GM19025 (cell line): ENCODE results near the gene KIAA1328.
A peak's percentile ranks its signal among the peaks of the same experiment; 100 is the strongest.
"Not testable (repeated sequence)": the region's sequence is repeated elsewhere in the genome, so short reads cannot be mapped to it uniquely, and the experiment has no call there.

Source experiments
- ATAC-seq: cut with Tn5 transposase; IDR thresholded peaks from one replicate; pipeline ENCODE4 v1.9.1; 2021; ENCODE audit warnings: mild to moderate bottlenecking, low read depth, moderate library complexity; ENCODE audit not compliant: unreplicated experiment

Gene KIAA1328

DNA sequence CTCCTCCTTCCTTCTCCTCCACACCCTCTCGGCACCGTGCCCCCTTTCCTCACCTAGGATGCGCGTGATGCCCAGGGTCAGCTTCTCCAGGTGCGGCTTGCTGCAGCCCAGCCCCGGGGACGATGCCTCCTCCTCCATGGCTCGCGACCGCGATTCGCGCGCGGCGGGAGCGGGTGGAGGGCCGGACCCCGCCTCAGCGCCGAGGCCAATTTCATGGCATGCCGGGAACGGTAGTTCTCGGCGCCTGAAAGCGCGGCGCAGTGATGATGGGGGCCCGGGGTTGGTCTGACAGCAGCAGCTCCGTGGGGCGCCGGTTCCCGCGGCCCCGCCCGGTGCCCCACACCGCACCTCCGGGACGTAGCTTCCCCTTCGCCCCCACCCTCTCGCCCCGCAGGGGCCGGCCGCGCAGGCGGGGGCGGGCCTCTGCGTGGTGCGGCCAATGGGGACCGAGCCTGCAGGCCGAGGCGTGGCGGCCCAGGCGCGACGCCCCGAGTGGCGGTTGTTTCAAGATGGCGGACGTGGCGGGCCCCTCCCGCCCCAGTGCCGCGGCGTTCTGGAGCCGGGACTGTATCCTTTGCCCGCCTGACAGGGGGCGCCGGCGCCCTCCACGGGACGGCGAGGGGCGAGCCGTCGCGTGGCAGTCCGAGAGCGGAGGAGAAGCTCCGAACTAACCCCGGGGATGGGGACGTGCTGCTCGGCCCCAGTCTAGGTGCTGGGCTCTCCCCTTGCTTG lies at the start of gene KIAA1328, which contains the start of gene TPGS2:
TSS of gene KIAA1328 (plus strand) at position 498 of the 732 bp plus-strand sequence. CDS start at position 510, 12 bp downstream.
TSS of gene TPGS2 (minus strand) at position 373 of the 732 bp plus-strand sequence. CDS start at position 138, 235 bp downstream.
- peak; percentile 93 for ATAC-seq

DNA sequence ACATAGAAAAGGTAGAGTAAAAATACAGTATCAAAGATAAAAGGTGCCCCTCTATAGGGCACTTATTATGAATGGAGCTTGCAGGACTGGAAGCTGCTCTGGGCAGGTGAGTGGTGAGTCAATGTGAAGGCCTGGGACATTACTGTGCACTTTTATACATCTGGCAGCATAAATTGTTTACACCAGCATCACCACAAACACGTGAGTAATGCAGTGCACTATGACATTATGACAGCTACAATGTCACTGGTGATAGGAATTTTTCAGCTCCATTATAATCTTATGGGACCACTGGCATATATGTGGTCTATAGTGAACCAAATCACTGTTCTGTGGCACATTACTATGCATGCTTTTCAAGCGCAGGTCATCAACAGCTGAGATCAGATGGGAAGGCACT lies 48.2 kb upstream of the KIAA1328 start:
- no peak for ATAC-seq

DNA sequence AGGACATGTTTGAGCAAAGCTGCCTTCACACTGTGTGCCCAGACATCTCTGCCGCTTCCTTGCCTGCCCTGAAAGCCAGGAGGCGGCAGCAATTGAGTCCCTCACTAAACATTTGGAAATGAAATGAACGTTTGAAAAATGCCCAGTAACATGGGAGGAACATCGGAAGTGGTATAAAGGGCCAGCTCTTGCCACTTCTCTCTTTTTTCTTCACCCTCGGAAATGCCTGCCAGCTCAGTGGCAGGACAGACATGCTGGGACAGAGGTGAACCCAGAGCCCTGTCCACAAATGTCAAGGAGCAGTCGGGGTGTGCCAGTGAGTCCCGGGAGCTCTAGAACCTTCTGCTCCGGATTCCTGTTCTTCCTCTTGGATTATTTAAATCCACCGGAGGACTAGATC lies 46.2 kb upstream of the KIAA1328 start:
- ATAC-seq = no peak

DNA sequence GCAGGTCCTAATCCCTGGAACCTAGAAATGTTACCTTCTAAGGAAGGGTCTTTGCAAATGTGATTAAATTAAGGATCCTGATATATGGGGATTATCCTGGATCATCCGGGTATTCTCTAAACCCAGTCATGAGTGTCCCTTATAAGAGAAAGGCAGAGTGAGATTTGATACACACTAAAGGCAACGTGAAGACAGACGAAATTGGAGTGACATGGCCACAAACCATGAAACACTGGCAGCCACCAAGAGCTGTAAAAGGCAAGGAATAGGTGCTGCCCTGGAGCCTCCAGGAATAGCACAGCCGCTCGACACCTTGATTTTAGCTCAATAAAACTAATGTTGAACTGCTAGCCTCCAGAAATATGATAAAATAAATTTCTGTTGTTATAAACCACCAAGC lies 45.1 kb upstream of the KIAA1328 start:
- no peak for ATAC-seq

DNA sequence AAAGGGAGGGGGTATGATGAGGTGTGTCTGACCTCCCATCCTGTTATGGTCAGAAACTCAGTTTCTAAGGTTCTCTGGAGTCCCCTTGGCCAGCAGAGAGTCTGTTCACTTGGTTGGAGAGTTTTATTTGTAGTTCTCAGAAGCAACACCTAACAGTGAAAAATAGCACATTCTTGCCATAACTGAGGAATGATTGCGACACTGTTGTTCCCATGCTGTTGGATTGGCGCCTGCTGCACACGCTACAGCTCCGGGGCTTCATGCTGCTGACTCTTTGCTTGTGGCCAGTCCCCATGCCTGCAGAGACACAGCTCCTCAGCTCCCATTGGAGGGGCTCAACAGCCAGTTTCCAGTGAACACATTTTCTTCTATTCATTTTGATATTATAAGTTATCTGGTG lies 42.2 kb upstream of the KIAA1328 start:
- no peak for ATAC-seq

DNA sequence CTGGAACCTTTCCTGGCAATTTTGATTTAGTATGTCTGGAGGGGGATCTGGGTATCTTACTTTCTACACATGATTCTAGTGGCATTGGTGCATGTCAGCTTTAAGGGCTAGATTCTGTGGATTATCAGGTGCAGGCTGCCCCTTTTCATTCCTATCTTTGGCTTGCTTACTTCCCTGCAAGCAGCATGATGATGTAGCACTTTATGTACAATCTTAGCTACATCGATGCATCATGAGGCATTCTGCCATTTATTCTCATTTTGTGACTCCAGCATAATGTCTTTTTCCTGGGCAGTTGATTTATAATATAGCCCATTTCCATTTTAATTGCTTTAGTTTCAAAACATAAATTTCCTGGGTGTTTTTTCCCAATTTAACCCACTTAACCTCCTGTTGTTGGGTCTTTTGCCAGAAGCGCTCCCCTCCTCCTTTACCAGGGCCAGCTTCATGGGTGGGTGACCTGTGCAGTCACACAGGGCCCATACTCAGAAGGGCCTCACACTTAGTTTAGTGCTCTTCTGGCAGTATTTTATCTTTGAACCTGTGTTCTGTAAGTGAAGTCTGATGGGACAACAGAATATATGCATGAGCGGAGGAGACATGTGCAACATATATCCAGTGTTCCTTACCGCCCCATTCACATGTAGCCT lies 36.2 kb upstream of the KIAA1328 start:
- ATAC-seq = no peak

DNA sequence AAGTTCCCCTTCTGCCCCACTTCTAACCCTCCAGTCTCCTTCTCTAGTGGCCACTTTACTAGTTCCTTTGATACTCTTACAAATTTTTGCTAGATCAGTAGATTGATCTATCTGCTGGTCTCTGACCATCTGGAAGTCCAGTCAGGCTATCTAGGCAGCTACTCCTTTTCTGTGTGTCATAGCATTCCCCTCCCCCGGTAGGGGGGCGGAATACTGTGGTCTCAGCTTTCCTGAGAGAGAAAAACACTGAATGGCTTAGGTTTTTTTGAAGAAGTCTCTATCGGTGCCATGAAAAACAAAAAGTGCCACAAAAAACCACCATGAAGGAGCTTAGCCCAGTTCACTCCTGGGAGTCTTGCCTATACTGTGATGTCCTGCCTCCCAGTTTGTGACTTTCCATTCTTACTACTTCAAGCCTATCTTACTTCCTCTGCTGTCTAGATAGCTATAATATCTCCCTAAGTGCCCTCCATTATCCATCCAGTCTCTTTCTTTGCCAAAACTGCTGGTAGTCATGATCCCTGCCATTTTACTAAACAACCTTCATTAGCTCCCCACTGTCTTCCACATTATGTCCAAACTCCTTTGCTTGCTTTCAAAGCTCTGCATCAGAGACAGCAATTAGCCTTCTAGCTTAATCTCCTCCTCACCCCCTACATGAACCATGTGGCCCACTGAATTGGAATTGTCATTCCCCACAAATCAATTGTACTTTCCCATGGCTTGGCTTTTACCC lies 30.0 kb upstream of the KIAA1328 start:
- ATAC-seq = no peak

DNA sequence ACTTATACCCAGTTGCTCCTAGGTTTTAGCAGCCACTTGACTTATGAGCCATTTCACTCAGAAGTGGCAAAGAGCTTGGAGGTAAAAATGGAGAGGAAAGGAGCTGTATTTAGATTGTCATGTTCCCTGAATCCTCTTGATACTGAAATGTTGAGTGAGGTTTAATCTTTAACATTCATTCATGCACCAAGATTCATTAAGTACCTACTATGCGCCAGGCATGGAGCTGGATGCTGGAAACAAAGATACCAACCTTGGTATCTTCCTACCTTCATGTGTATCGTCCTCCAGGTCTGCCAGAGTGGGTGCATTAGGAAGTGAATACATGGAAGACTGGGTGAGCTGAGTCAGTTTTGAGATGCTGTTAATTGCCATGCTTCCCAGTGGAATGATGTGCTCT lies 23.8 kb upstream of the KIAA1328 start:
- ATAC-seq = no peak

DNA sequence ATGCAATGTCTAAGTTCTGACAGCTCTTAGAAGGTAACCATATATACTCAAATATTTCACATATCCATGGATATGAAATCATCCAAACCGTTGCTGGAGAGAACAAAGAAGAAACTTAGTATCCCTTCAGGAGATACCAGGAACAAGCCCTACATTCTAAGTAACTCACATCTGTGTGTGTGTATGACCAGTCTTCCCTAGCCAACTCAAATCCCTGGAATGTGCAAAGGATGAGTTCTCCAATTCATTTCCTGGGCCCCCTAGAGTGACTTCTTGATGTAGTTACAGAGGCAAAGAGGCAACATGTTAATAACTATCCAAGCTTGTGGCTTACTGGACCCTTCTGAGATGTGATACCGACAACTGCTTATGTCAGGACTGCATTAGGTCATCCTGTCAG lies 20.2 kb upstream of the KIAA1328 start:
- no peak for ATAC-seq

DNA sequence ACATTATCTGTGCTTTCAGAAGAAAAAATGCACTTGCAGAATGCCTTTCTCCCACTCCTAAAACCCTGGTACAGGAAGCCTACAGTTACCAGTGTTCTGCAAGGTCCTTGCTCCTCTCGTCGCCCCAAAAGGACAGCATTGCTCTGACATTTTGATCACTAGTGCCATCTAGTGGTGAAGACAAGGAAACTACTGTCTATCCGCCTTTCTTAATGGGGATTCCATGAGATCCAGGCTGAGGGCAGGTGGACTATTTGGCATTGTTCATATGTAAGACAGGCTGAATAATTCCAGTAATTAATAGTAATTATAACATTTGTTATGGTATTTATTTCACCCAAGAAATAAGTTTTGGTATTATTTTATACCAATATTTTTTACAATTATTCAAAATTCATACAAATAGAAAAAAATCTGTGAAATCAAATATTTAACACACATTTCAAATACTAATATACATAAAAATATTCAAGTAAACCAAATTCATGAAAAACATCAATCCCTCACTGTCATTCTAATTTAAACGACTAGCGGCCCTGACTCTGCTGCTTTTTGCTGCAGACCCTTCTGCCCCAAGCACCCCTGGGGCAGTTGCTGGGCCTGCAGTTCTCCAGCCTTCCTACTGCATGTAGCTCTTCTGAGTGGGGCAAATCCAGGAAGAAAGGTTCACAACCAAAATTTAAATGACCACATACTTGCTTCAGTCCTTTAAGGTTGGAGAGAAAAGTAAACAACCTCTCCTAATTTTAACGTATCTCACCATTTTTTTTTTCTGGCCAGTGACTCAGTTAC lies 19.1 kb upstream of the KIAA1328 start:
- peak; percentile 96 for ATAC-seq

DNA sequence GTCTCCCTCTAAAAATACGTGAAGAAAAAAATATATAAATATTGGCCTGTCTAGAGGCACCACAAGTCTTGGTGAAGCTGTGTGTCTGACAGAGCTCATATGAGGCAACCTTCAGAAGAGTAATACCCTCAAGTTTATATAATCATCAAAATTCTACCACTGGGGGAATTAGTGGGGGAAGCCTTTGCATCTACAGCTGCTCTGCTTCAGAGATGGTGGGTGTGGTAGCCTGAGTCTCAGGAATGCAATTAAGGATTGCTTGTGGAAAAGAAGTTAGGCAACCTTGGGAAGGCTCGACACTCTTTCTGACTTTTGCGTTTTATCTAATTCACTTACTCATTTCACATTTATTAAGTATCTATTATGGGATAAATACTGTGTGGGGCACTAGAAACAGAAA lies 17.5 kb upstream of the KIAA1328 start:
- ATAC-seq = no peak

DNA sequence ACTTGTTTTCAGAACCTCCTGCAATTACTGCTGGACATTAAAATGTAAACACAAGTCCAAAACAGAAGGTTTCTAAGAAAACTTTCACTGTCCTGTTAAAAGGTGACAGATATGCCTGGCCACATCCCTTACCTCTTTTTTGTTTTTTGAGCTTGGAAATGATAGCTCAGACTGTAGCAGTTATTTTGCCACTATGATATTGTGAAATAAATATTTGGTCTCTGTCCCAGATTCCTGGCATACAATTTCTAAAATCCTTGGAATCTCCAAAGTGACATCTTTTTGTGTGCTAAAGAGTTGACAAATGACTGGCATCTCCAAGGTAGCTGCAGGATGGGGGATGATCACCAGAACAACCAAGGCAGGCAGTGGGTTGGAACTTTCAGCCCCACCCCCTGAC lies 17.0 kb upstream of the KIAA1328 start:
- ATAC-seq = no peak

DNA sequence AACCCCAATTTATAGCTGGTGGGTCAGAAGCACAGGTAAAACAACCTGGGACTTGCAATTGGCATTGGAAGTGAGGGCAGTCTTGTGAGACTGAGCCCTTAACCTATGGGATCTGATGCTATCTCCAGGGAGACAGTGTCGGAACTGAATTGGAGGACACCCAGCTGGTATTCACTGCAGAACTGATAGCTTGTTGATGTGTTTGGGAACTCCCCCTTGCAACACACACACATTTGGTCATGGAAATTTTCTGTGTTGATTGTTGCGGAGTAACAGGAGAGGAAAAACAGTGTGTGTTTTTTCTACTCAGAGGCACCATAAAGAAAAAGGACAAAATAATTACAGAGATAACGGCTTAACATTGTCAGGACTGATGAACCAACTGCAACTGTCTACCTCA lies 16.2 kb upstream of the KIAA1328 start:
- no peak for ATAC-seq

DNA sequence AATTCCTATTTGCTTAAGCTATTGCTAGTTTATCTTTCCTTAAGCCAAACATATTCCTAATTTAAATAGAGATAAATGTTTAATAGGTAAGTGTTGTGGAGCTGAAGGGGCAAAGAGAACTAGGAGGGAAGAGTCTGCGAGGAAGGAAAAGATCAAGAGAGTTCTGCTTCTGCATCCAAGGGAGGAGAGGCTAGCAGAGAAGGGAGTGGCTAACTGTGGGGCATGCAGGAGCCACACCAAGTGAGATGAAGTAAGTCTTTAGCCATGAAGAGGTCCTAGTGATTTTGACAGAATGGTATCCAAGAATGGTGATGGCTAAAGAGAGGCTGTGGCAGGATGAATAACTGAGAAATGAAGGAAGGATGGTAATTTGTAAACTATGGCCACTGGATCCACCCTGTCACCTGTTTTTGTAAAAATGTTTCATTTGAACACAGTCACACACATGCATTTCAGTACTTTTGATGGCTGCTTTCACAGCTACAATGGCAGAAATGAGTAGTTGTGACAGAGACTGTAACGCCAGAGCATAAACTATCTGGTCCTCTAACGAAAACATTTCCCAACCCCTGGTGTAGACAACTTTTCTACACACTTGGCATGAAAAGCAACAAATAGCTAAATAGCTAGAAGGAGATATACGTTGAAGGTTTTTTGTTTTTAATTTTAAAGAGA lies 15.7 kb upstream of the KIAA1328 start:
- no peak for ATAC-seq

DNA sequence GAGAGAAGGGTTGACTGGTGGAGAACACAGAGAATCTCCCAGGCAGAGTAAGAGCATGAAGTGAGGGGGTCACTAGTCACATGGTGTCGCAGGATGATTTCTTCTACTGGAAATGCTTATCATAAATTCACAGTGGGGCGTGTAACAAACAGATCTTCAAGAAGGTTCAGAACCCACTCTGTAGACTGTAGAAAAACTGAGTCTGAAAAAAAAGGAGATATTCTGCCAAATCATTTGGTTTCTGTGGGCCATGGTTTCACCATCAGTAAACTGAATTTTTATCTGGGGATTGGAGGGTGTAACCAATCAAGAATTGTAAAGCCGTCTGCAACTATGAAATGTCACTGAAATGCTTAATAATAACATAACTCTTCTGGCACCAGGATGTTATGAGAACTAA lies 15.1 kb upstream of the KIAA1328 start:
- ATAC-seq = no peak

DNA sequence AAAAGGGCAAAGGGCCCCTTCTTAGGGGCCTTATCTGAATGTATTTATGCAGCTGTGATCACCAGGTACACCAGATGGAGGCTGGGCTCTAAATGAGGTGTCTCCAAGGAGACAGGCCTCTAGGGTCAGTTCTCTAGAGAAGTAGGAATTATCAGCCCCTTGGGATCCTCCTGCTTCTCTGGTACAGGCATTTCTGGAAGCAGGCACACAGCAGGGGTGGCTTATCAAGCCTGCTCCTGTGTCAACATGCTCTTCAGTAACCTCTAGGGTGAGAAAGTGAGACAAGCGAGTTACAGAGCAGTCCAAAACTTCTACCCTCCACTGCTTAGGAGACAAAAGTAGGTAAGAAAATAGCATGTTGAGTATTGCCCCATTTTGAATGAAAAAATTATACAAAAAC lies 13.9 kb upstream of the KIAA1328 start:
- ATAC-seq = no peak

DNA sequence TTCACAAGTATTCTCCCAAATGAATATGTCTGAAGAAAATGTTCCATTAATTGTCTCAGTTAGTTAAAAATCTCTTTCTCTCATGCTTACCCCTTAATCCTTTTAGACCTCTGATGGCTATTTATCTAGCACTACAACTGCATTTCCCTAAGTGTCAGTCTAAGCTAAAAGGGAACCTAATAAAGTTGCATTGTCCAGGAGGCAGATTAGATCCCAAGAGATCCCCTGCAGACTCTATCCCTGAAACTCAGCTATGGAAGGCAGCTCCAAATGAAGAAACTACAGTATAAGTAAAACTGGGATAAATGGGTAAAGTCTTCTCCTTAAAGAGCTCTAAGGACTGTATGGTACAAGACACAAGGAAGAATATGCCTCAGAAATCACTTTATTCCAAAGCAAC lies 12.8 kb upstream of the KIAA1328 start:
- not testable (repeated sequence) for ATAC-seq

DNA sequence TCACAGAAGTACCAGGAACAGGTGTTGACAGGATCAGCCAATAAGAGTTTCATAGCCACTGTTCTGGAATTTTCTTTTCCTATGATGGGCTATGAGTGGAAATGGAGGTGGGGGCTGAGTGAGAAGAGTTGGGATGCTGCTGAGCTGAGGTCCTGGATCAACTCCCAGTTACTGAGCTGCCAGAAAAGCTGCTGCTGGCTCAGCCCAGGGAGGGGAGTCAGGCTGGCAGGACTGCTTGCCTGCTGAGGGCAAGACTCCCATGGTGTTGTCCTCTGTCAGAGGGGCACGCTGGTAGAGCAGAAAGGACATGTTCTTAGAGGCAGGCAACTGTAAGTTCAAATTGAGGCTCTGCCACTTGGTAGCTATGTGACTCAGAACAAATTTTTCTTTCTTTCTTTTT lies 11.9 kb upstream of the KIAA1328 start:
- ATAC-seq = no peak

DNA sequence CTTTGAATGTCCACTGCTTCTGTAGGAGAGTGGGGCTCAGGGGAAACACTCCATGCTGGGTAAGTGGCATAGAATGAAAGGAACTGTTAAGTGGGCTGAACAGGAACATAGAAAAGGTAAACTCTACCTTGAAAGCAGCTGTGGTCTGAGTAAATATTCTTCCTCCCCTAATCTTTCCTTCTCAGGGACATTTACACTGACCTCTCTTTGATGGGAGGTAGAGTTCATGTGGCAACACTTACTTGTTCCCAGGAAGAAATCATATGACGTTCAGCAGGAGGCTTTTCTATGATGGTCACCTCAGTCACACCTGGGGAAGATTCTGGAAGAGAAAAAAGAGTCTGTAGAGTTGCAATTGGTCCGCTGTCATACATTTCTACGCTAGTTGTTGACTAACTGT lies 10.3 kb upstream of the KIAA1328 start:
- no peak for ATAC-seq

DNA sequence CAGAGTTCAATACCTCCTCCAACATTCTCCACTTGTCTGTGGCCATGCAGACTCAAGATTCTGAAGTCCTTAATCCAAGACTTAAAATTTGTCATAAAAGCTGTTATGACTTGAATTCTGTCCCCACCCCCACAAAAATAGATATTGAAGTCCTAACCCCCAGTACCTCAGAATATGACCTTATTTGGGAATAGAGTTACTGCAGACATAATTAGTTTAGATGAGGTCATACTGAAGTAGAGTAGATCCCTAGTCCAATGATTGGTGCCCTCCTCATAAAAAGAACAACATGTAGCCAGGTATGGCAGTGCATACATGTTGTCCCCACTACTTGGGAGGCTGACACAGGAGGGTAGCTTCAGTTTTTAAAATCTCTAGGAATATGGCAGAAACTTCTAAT lies 9.3 kb upstream of the KIAA1328 start:
- no peak for ATAC-seq
